Esophagus muscularis mucosa (tissue), 4 donors: Measurements from ENCODE around the gene OR52H1.

ENCODE experiments used
- CTCF ChIP-seq, 3 experiments: fragments of 200-600 bp in 2 of 3; fragments of 450-650 bp in 1 of 3; sonication (generic) in 2 of 3; IDR thresholded peaks; one replicate each; pipeline ENCODE4 v1.5.1; 2017 to 2019; ENCODE audit warnings: antibody characterized with exemption in 3 of 3, mild to moderate bottlenecking in 2 of 3, moderate library complexity in 1 of 3
- EP300 ChIP-seq: sonication (generic); formaldehyde crosslinking; IDR thresholded peaks from one replicate; pipeline ENCODE4 v1.6.1; 2017; ENCODE audit warnings: antibody characterized with exemption
- POLR2A ChIP-seq: fragments of 450-650 bp; IDR thresholded peaks from one replicate; pipeline ENCODE4 v1.6.1; 2017; ENCODE audit warnings: antibody characterized with exemption, moderate library complexity, mild to moderate bottlenecking, low read depth
- POLR2AphosphoS5 ChIP-seq, 2 donors: sonication (generic); formaldehyde crosslinking; IDR thresholded peaks; one replicate each; pipeline ENCODE4 v1.6.1; 2017; ENCODE audit warnings: antibody characterized with exemption in 2 of 2

- TF ChIP-seq CTCF (IDR thresholded peaks at IDR 0.05) (no peak), EP300 (no peak), POLR2AphosphoS5 (IDR thresholded peaks at IDR 0.05) (no peak), POLR2A (no peak)
Measured at GRCh38 chr11:5528495-5528894, 19.8 kb downstream of the OR52H1 start.
